GM21515 (cell line): ENCODE results near the gene DIP2B.
"Not testable (repeated sequence)": the region's sequence is repeated elsewhere in the genome, so short reads cannot be mapped to it uniquely, and the experiment has no call there.

ENCODE experiments used
- ATAC-seq: cut with Tn5 transposase; IDR thresholded peaks from one replicate; pipeline ENCODE4 v1.9.1; 2021; ENCODE audit not compliant: unreplicated experiment

DIP2B gene

GRCh38 chr12:50764286-50765094 lies 259.7 kb downstream of the DIP2B start:
- peak; percentile 45 for ATAC-seq

- ATAC-seq: peak; percentile 12
Observed at GRCh38 chr12:50765095-50765911, 260.5 kb downstream of the DIP2B start.

DNA sequence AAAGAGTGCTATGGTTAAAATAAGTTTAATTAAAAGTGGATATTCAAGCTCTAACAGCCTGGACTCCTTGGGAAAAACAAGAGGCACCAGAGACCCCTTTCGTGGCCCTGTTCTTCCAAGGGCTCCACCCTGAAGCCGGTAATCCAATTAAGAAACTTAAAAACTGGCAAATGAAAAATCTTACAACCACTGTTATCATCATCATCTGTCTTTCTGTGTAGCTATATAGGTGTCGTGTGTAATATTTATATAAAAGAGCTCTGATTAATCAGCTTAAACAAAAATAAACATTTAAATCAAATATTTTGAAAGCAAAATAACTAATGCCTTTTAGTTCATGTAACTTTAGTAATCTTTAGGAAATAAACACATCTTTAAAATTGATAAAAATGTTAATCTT lies 263.6 kb downstream of the DIP2B start:
- ATAC-seq: no peak

DNA sequence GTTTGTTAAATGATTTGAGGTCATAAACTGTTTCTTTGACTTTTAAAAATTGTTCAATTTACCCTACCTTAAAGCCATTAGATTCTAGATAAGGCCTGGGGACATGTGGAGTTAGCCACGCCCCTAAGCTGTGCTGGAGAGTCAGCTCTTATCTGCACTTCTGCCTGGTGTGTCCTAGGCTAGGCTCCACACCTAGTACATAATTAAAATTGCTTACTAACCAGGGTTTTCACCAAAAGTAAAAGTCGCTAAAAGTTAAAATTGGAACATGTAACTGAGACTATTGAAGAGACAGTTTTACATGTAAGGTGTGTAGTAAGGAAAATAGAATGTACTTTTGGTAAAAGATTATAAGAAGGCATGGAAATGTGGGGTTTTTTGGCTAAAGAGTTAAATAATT lies 264.0 kb downstream of the DIP2B start:
- ATAC-seq: not testable (repeated sequence)

DNA sequence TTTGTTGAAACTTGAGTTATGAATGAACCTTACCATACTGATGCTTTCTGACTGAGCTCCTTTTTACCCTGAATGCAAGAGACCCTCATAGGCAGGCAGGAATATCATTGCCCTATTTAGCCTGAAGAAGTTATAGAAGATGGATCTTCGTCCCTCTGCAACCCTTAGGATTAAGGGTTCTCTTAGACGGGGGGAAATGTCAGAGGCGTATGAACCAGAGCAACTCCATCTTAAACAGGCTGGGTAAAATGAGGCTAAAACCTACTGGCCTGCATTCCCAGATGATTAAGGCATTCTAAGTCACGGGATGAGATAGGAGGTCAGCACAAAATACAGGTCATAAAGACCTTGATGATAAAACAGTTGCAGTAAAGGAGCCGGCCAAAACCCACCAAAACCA lies 266.6 kb downstream of the DIP2B start:
- no peak for ATAC-seq

- ATAC-seq: no peak
Observed at GRCh38 chr12:50772470-50772869, 267.7 kb downstream of the DIP2B start.

DNA sequence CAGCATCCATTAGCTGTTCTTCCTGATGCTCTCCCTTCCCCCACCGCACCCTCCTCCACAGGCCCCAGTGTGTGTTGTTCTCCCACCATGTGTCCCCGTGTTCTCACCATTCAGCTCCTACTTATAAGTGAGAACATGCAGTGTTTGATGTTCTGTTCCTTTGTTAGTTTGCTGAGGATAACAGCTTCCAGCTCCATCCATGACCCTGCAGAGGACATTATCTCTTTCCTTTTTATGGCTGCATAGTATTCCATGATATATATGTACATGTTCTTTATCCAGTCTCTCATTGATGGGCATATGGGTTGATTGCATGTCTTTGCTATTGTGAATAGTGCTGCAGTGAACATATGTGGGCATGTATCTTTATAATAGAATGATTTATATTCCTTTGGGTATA lies 268.1 kb downstream of the DIP2B start:
- no peak for ATAC-seq

DNA sequence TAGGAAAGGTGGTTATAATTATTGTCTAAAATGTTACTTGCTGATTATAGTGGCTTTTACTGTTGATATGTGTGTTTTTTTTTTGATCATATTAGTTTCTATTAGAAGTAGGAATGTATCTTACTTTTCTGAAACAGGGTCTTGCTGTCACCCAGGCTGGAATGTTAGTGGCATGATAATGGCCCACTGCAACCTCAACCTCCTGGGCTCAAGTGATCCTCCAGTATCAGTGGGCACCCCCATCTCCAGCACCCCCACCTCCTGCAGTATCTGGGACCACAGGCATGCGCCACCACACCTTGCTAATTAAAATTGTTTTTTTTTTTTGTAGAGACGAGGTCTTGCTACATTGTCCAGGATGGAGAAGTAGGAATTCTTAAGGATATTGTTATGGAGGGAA lies 270.5 kb downstream of the DIP2B start:
- no peak for ATAC-seq

GRCh38 chr12:50776749-50777728 lies 272.3 kb downstream of the DIP2B start:
- no peak for ATAC-seq

DNA sequence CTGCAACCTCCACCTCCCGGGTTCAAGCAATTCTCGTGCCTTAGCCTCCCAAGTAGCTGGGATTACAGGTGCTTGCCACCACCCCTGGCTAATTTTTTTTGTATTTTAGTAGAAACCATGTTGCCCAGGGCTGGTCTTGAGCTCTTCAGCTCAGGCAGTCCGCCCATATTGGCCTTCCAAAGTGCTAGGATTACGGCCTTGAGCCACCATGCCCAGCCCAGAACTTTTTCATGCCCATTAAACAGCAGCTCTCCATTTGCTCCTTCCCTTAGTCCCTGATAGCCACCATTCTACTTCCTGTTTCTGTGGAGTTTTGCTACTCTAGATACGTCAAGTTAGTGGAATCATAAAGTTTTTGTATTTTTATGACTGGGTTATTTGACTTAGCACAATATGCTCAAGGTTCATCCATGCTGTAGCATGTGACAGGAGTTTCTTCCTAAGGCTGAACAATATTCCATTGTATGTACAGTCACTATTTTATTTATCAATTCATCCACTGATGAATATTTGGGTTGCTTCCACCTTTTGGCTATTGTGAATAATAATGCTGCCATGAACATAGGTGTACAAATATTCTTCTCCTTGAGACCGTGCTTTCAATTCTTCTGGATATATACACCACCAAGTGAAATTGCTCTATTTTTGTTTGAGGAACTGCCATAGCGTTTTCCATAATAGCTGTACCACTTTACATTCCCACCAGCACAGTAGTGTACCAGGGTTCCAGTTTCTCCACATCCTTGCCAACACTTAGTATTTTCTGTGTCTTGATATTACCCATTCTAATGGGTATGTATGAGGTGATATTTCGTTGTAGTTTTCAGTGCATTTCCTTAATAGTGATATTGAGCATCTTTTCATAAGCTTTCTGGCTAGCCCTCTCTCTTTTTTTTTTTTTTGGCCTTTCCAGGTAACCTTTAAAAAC lies 274.1 kb downstream of the DIP2B start:
- no peak for ATAC-seq

- no peak for ATAC-seq
Observed at GRCh38 chr12:50780013-50780412, 275.2 kb downstream of the DIP2B start.

DNA sequence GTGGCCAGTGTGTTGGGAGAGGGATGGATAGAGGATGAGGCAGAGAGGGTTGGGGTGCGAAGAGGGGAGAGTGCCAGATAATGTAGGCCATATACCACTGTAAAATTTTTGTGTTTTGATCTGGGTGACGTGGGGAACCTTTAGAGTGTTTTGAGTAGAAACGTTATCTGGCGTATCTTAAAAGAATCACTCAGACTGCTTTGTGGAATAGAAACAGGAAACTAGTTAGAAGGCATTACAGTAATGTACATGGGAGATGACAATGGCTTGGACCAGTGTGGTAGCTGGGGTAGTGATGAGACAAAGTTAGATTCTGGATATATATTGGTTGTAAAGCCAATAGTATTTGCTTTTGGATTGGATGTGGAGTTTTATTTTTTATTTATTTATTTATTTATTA lies 279.7 kb downstream of the DIP2B start:
- no peak for ATAC-seq

- ATAC-seq: no peak
Observed at GRCh38 chr12:50785406-50786001, 280.7 kb downstream of the DIP2B start.

DNA sequence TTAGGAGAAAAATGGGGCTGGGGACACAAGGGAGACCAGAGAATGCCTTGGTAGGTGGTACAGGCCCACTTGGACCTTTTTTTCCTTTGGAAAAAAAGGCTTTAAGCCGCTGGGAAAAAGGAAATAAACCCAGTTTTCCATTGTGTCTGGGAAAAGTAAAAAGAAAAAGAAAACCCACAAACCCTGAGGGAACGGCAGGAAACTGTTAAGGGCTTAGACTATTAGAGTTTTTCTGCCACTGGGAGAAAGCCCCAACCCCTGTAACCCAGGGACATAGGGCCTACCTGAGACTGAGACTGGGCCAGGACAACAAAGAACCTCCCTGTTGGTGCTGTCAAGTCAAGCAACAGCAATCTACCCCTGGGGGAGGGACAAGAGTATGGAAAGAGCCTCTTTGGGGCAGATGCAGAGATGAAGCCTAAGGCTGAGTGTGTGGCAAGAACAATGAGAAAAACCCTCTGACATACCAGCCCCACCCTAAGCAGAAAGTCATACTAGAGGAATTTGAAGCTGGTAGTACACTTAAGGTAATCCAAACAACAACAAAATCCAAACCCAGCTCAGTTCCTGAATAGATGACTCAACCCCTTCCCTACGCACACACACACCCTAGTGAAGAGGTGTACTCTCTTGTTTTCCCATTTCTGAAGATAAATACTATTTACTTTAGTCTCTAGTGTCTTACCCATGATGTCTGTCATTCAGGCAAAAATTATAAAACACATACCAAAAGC lies 281.9 kb downstream of the DIP2B start:
- ATAC-seq: no peak

GRCh38 chr12:50787618-50788017 lies 282.8 kb downstream of the DIP2B start:
- no peak for ATAC-seq

- no peak for ATAC-seq
Observed at GRCh38 chr12:50788561-50788960, 283.8 kb downstream of the DIP2B start.

DNA sequence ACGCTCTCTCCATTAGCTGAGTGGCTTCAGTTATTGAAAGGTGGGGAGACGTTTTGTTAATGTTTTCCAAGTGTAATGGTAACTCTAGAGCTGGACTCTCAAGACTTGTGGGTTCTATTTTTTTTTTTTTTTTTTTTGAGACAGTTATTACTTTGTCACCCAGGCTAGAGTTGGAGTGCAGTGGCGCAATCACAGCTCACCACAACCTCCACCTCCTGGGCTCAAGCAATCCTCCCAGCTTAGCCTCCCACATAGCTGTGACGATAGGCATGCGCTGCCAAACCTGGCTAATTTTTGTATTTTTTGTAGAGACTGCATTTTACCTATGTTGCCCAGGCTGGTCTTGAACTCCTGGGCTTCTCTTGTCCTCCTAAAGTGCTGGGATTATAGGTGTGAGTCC lies 285.3 kb downstream of the DIP2B start:
- no peak for ATAC-seq
